C4-2B (cell line): ENCODE data around the gene NME2.

Experiments used
- H3K27ac ChIP-seq: fragments of 450-650 bp; 2 replicates; pipeline ENCODE4 v1.5.1; 2017
- ZFX ChIP-seq: fragments of 450-650 bp; IDR thresholded peaks from 2 replicates; pipeline ENCODE4 v1.6.1; 2017
- TF ChIP-seq, protein P1 (sequence below): fragments of 450-650 bp; conservative IDR thresholded peaks from 2 replicates; pipeline ENCODE4 v1.5.1; 2017; ENCODE audit warnings: mild to moderate bottlenecking

NME2 gene

GRCh38 chr17:51121620-51122472, 44.4 kb upstream of the NME2 start:
- TF ChIP-seq, protein P1, sequence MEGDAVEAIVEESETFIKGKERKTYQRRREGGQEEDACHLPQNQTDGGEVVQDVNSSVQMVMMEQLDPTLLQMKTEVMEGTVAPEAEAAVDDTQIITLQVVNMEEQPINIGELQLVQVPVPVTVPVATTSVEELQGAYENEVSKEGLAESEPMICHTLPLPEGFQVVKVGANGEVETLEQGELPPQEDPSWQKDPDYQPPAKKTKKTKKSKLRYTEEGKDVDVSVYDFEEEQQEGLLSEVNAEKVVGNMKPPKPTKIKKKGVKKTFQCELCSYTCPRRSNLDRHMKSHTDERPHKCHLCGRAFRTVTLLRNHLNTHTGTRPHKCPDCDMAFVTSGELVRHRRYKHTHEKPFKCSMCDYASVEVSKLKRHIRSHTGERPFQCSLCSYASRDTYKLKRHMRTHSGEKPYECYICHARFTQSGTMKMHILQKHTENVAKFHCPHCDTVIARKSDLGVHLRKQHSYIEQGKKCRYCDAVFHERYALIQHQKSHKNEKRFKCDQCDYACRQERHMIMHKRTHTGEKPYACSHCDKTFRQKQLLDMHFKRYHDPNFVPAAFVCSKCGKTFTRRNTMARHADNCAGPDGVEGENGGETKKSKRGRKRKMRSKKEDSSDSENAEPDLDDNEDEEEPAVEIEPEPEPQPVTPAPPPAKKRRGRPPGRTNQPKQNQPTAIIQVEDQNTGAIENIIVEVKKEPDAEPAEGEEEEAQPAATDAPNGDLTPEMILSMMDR: no peak
- TF ChIP-seq ZFX: no peak
- peak overlapping the region; percentile 82 for H3K27ac ChIP-seq

- peak overlapping the region; percentile 82; the same call in 1 of the 2 replicates for H3K27ac ChIP-seq
Observed at GRCh38 chr17:51122473-51123115, 43.6 kb upstream of the NME2 start.

DNA sequence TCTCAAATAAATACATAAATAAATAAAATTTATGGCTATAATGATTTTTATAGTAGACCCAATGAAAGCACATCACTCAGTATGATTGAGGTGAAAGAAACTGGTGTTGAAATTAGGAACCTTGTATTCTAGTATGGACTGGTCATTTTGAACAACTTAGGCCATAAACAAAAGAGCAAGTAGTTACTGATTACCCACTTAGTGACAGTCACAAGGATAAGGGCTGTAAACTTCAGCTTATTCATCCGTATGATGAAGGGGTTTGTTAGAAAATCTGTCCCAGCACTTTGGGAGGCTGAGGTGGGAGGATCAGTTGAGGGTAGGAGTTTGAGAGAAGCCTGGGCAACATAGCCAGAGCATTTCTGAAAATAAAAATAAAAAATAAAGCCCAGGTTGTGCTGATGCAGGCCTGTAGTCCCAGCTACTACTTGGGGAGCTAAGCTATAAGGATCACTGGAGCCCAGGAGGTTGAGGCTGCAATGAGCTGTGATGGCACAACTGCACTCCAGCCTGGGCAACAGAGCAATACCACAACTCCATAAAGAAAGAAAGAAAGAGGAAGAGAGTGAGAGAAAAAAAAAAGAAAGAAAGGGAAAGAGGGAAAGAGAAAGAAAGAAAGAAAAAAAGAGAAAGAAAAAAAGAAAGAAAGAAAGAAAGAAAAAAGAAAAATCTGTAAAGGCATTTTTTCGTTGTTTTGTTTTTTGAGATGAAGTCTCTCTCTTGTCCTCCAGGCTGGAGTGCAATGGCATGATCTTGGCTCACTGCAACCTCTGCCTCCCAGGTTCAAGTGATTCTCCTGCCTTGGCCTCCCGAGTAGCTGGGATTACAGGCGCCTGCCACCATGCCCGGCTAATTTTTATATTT, 41.3 kb upstream of the NME2 start:
- no peak for TF ChIP-seq ZFX
- TF ChIP-seq, protein P1: no peak
- H3K27ac ChIP-seq: no peak overlapping the region

DNA sequence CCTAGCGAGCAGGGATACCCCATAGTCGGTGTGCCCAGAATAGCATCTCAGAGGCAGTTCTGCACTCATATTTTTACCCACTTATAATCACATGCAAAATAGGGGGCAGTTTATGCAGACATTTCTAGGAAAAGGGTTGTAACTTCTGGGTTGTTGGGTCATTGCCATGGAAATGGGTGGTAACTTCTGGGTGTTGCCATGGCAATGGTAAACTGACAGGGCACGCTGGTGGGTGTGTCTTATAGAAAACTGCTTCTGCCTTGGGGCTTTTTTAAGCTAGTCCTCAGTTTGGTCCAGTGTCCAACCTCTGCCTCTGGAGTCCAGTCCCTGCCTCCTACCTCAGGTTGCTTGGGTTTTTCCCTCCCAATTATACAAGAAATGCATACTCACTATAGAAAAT, 38.1 kb upstream of the NME2 start:
- no peak for TF ChIP-seq ZFX
- TF ChIP-seq, protein P1: no peak
- H3K27ac ChIP-seq: no peak overlapping the region

DNA sequence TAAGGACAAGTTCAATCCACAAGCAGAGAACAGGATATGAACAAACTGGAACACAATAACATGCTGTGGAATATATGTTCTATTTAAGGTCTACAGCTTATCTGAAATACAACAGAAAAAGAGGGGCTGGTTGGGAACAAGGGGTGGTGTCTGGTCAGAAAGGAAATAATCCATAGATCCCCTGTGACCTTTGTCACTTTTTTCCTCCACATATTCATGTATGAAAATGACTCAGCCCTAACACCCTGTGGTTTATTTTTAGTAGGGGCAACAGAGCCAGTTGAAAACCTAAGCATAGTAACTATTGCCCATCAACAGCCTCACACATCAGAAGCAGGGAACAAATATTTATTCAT, 33.3 kb upstream of the NME2 start:
- H3K27ac ChIP-seq: no peak overlapping the region
- no peak for TF ChIP-seq ZFX
- TF ChIP-seq, protein P1: no peak

GRCh38 chr17:51133365-51133764, 32.8 kb upstream of the NME2 start:
- TF ChIP-seq ZFX: no peak
- TF ChIP-seq, protein P1: no peak
- H3K27ac ChIP-seq: no peak overlapping the region

DNA sequence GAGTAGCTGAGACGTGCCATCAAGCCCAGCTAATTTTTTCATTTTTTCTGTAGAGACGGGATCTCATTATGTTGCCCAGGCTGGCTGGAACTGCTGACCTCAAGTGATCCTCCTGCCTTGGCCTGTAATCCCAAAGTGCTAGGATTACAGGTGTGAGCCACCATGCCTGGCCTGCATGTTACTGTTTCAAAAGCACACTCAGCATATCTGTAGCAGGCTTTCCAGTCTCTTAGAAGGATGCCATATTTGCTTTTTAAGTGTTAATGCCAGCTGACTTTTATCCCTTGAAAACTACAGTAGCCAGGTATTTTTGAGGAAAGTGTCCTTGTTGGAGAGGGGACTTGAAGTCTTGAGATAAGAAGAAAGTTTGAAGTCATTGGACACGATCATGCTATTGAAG, 30.3 kb upstream of the NME2 start:
- TF ChIP-seq, protein P1: no peak
- TF ChIP-seq ZFX: no peak
- H3K27ac ChIP-seq: no peak overlapping the region
